HepG2 (cell line): ENCODE results near the gene TARDBP. TPM values are rescaled to one million over a fixed set of nuclear protein-coding genes. Genes with fewer than 3 reads are reported as not detected.

ENCODE experiments used
- ATAC-seq: fragments of 200-7000 bp; cut with Tn5 transposase; 3 replicates; pipeline ENCODE4 v1.9.1; 2020; ENCODE audit warnings: mild to moderate bottlenecking, moderate library complexity
- BruUV-seq: library from RNA; stranded (reverse); fragments of 400-500 nt; replicated peaks from 2 replicates; lab custom pipeline; 2021; lab: Mats Ljungman, UMichigan
- CTCF ChIA-PET: fragments of 300-600 bp; formaldehyde crosslinking; extraction: SDS; loops from one replicate; lab custom pipeline; 2021; ENCODE audit warnings: low total read pairs, inconsistent platforms, low intra/inter-chr PET ratio; lab: Yijun Ruan, JAX
- POLR2A ChIA-PET: fragments of 350-600 bp; sonication (Branson Sonifier 250); formaldehyde crosslinking; loops from one replicate; lab custom pipeline; 2020; ENCODE audit warnings: antibody characterized with exemption, inconsistent platforms; lab: Yijun Ruan, JAX
- DNase-seq: peaks from one replicate; pipeline ENCODE4 v3.0.0-alpha.2; 2015; ENCODE audit warnings: low spot score
- FAIRE-seq: peaks from 3 replicates; lab custom pipeline; 2011; peaks lifted over from hg19 to GRCh38; lab: Jason Lieb, UNC
- H2AFZ ChIP-seq: one replicate; pipeline ENCODE4 v1.6.1; 2011; ENCODE audit warnings: low read length, inconsistent platforms
- H3K27ac ChIP-seq: fragments of 300-600 bp; 3 replicates; pipeline ENCODE4 v1.8.0; 2011; ENCODE audit warnings: mixed run types, mild to moderate bottlenecking, mixed read lengths, low read length, inconsistent platforms; ENCODE audit not compliant: insufficient read depth; ENCODE audit errors: extremely low read length
- H3K27me3 ChIP-seq, 2 experiments: fragments of 200-600 bp in 1 of 2; 2 replicates in 1 of 2; 3 replicates in 1 of 2; pipeline versions ENCODE4 v1.6.0 to v1.8.0; 2011; ENCODE audit warnings: low read length in 2 of 2, mild to moderate bottlenecking in 2 of 2, moderate library complexity in 2 of 2, inconsistent platforms in 1 of 2; ENCODE audit not compliant: insufficient read depth in 2 of 2, control insufficient read depth in 1 of 2
- H3K36me3 ChIP-seq, 2 experiments: fragments of 200-600 bp in 1 of 2; replicated peaks in 1 of 2; 2 replicates in 1 of 2; 3 replicates in 1 of 2; pipeline versions ENCODE4 v1.5.1 to v1.8.0; 2011; ENCODE audit warnings: low read length in 2 of 2, inconsistent platforms in 1 of 2; ENCODE audit not compliant: insufficient read depth in 2 of 2, control insufficient read depth in 1 of 2
- H3K4me1 ChIP-seq: 2 replicates; pipeline ENCODE4 v1.5.1; 2012; ENCODE audit warnings: low read length, inconsistent platforms; ENCODE audit not compliant: insufficient read depth
- H3K4me2 ChIP-seq: 2 replicates; pipeline ENCODE4 v1.6.0; 2011; ENCODE audit warnings: low read depth, low read length, inconsistent platforms
- H3K4me3 ChIP-seq, 3 experiments: fragments of 200-600 bp in 1 of 3; sonication (generic), shearing (Covaris generic) in 1 of 3; replicated peaks in 1 of 3; 2 replicates each; pipeline ENCODE4 v1.5.1; 2011 to 2016; ENCODE audit warnings: low read length in 3 of 3, inconsistent platforms in 2 of 3, low read depth in 2 of 3, mild to moderate bottlenecking in 2 of 3, control low read depth in 1 of 3, mixed read lengths in 1 of 3; ENCODE audit not compliant: insufficient read depth in 1 of 3
- H3K79me2 ChIP-seq: one replicate; pipeline ENCODE4 v1.6.1; 2011; ENCODE audit warnings: low read length, inconsistent platforms; ENCODE audit not compliant: insufficient read depth
- H3K9ac ChIP-seq: 2 replicates; pipeline ENCODE4 v1.6.0; 2011; ENCODE audit warnings: mild to moderate bottlenecking, low read depth, low read length, inconsistent platforms; ENCODE audit not compliant: insufficient read depth
- H3K9me3 ChIP-seq: 2 replicates; pipeline ENCODE4 v1.5.1; 2012; ENCODE audit warnings: mild to moderate bottlenecking, low read length
- H4K20me1 ChIP-seq: 2 replicates; pipeline ENCODE4 v1.6.0; 2011; ENCODE audit warnings: inconsistent platforms, mild to moderate bottlenecking, low read length, moderate library complexity; ENCODE audit not compliant: insufficient read depth
- AGO1 ChIP-seq: fragments of 200-400 bp; formaldehyde crosslinking; IDR thresholded peaks from 2 replicates; pipeline ENCODE4 v1.6.1; 2017; ENCODE audit warnings: mild to moderate bottlenecking, low read depth, low read length, moderate library complexity; ENCODE audit not compliant: poor library complexity, severe bottlenecking
- EEA1 ChIP-seq: sonication (generic); formaldehyde crosslinking; IDR thresholded peaks from 2 replicates; pipeline ENCODE4 v1.5.1; 2020; ENCODE audit warnings: mild to moderate bottlenecking, missing genetic modification reagents, borderline replicate concordance
- GMEB2 ChIP-seq: IDR thresholded peaks from 2 replicates; pipeline ENCODE4 v1.6.1; 2016; ENCODE audit warnings: missing biosample characterization, missing genetic modification reagents, low read depth
- HES4 ChIP-seq: sonication (generic); formaldehyde crosslinking; IDR thresholded peaks from 2 replicates; pipeline ENCODE4 v1.9.0; 2021; ENCODE audit warnings: mild to moderate bottlenecking, missing genetic modification reagents, borderline replicate concordance
- HNRNPL ChIP-seq: fragments of 200-400 bp; formaldehyde crosslinking; IDR thresholded peaks from 2 replicates; pipeline ENCODE4 v1.6.1; 2017; ENCODE audit warnings: mild to moderate bottlenecking, low read depth, low read length
- NR3C1 ChIP-seq: sonication (generic); formaldehyde crosslinking; IDR thresholded peaks from 2 replicates; pipeline ENCODE4 v1.4.0; 2020; ENCODE audit warnings: missing genetic modification reagents
- TFAP4 ChIP-seq: sonication (generic); IDR thresholded peaks from 2 replicates; pipeline ENCODE4 v1.6.1; 2016; ENCODE audit warnings: low read depth, borderline replicate concordance
- TMF1 ChIP-seq: sonication (generic); formaldehyde crosslinking; IDR thresholded peaks from 2 replicates; pipeline ENCODE4 v1.8.1; 2022; ENCODE audit warnings: low read depth, missing genetic modification reagents
- ZBTB1 ChIP-seq: sonication (generic); formaldehyde crosslinking; IDR thresholded peaks from 2 replicates; pipeline ENCODE4 v1.4.0; 2020; ENCODE audit warnings: missing genetic modification reagents, borderline replicate concordance
- ZFP91 ChIP-seq: sonication (generic); formaldehyde crosslinking; IDR thresholded peaks from 2 replicates; pipeline ENCODE4 v1.9.0; 2022; ENCODE audit warnings: missing genetic modification reagents, mild to moderate bottlenecking, borderline replicate concordance
- ZSCAN9 ChIP-seq: IDR thresholded peaks from 2 replicates; pipeline ENCODE4 v1.6.1; 2016; ENCODE audit warnings: borderline replicate concordance
- ZZZ3 ChIP-seq: sonication (generic); formaldehyde crosslinking; IDR thresholded peaks from 2 replicates; pipeline ENCODE4 v1.4.0; 2020; ENCODE audit warnings: missing genetic modification reagents, mild to moderate bottlenecking, borderline replicate concordance
- WGBS: methylation state at CpG from one replicate; pipeline ENCODE4 v1.1.6; 2017; ENCODE audit warnings: low lambda C conversion rate; 5-methylcytosine and 5-hydroxymethylcytosine counted together
- in situ Hi-C: cut with HindIII; loops from 2 replicates; pipeline ENCODE4 v1.10.0; 2017; ENCODE audit warnings: low pct_unique_long_range_greater_than_20kb; ENCODE audit not compliant: extremely low pct_ligation_motif_present
- intact Hi-C: fragments of 100-400 bp; cut with micrococcal nuclease; formaldehyde crosslinking; loops from one replicate; pipeline ENCODE4 v1.10.0; 2022; ENCODE audit not compliant: unreplicated experiment
- polyA plus RNA-seq, 8 experiments: library from polyadenylated mRNA; depleted of rRNA in 3 of 8; stranded (reverse) in 7 of 8; unstranded in 1 of 8; fragments of >200 nt; fragmentation: Illumina TruSeq in 4 of 8; extraction: Trizol in 4 of 8; gene quantifications; 2 replicates each; pipeline versions ENCODE4 v1.2.1 to v1.2.3, GENCODE V29; 2011 to 2016; ENCODE audit warnings: low read depth in 4 of 8, missing spikeins in 1 of 8, mixed read lengths in 1 of 8; ENCODE audit not compliant: insufficient read depth in 1 of 8
- total RNA-seq, 5 experiments: library from RNA; depleted of rRNA; stranded (reverse); fragments of >200 nt; fragmentation: Illumina TruSeq; extraction: Trizol; gene quantifications; 2 replicates each; pipeline ENCODE4 v1.2.3, GENCODE V29; 2016; ENCODE audit warnings: low read depth in 1 of 5

The TARDBP gene
- total and polyA plus RNA-seq, 2 of the 13 experiments (the other 11 are each of a cell fraction or from before 2014, with no cell fraction given) = 62.4 to 93.0 TPM

DNA sequence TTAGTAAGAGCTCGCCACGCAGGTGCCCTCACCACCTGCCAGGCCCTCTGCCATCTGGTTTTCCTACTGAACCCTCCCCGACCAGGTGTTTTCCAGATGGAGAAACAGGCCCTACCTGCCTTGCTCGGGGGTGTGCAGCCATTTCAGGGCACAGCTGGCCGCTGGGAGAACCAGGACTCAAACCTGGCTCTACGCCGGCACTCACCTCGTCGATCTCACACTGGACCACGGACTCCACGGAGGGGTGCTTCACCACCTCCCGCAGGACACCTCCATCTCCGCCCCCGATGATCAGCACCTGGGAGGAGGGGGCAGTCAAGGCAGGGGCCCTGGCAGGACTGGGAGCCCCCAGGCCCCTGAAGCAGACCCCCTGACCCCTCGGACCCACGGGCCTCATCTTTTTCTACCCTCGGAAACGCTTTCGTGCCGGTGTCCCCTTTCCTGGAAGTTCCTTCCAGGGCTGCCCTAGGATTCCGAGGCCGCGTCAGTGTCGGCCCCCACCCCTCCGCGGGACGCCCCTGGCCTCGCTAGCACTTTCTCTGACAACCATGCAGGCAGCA, 46.2 kb downstream of the TARDBP start:
- 15% methylated on average over 14 of the region's 28 CpGs for WGBS
- Histone ChIP-seq H4K20me1 (peaks cover 1% of the 10 kb centered on the region; the same call in 1 of the 2 replicates), H3K27ac (peak overlapping the region; percentile 73), H2AFZ (no peak overlapping the region), H3K36me3 (peaks cover 5 to 31% of the 10 kb centered on the region in 2 experiments; a peak in 4 of 5 replicates), H3K4me1 (peaks cover 39% of the 10 kb centered on the region), H3K9me3 (no peaks in the 10 kb centered on the region), H3K27me3 (no peaks in the 10 kb centered on the region; a peak in 1 of 5 replicates), H3K9ac (peak overlapping the region; percentile 91), H3K79me2 (peaks cover 16% of the 10 kb centered on the region), H3K4me2 (peak overlapping the region; percentile 89), H3K4me3 (peak overlapping the region; percentile 85 to 97 (median 86))
- ATAC-seq (no peak), FAIRE-seq (no peak), DNase-seq (no peak)
- TF ChIP-seq GMEB2 (CRISPR knock-in tag) (no peak), AGO1 (peak; percentile 18), ZBTB1 (no peak), TMF1 (0 out of 2 replicates have a peak, but pooled peaks have one; percentile 32), NR3C1 (0 out of 2 replicates have a peak, but pooled peaks have one; percentile 58), TFAP4 (peak; percentile 45; the same call in 1 of the 2 replicates), HNRNPL (0 out of 2 replicates have a peak, but pooled peaks have one; percentile 20), EEA1 (CRISPR knock-in tag) (0 out of 2 replicates have a peak, but pooled peaks have one; percentile 29), ZFP91 (CRISPR knock-in tag) (0 out of 2 replicates have a peak, but pooled peaks have one; percentile 1), ZZZ3 (CRISPR knock-in tag) (no peak), HES4 (no peak), ZSCAN9 (CRISPR knock-in tag) (0 out of 2 replicates have a peak, but pooled peaks have one; percentile 26)
- BruUV-seq = TSS peak; percentile 54
- CTCF ChIA-PET = no interaction called here
- POLR2A ChIA-PET = interaction anchor here (2.6 kb wide), 1 partner anchor 12 kb away, joined by 11 read pairs; the partner anchor contains the start of gene MASP2
- intact Hi-C loops (no loop called here), in situ Hi-C loops (no loop called here)
